HG03571 (cell line): ENCODE data around the gene NPTXR.
"Not testable (repeated sequence)": the region's sequence is repeated elsewhere in the genome, so short reads cannot be mapped to it uniquely, and the experiment has no call there.

Experiments used
- ATAC-seq: cut with Tn5 transposase; IDR thresholded peaks from one replicate; pipeline ENCODE4 v1.9.1; 2021; ENCODE audit not compliant: unreplicated experiment

NPTXR gene

DNA sequence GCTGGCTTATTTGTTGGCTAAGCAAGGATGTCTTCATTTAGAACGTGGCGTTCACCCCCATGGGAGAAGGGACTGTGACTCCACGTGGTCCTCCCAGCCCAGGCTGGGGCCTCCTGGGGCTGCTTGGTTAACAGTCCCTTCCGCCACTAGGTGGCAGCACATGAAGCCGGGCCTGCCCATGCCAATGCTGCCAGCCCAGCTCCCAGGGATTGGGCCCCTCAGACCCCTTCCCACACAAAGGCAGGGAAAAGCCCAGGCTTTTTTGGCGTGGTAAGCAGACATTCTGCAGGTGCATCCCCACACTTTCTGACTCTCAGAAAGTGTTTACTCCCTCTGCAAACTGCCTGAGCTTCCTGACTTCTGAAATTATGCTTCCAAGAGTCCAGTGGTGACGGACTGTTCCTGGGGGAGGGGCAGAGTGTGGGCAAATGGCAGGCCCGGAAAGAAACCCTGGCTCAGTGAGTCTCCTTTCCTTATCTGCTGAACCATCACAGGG is 25.1 kb upstream of the NPTXR start:
- no peak for ATAC-seq

GRCh38 chr22:38868286-38868721 is 24.5 kb upstream of the NPTXR start:
- ATAC-seq = no peak

DNA sequence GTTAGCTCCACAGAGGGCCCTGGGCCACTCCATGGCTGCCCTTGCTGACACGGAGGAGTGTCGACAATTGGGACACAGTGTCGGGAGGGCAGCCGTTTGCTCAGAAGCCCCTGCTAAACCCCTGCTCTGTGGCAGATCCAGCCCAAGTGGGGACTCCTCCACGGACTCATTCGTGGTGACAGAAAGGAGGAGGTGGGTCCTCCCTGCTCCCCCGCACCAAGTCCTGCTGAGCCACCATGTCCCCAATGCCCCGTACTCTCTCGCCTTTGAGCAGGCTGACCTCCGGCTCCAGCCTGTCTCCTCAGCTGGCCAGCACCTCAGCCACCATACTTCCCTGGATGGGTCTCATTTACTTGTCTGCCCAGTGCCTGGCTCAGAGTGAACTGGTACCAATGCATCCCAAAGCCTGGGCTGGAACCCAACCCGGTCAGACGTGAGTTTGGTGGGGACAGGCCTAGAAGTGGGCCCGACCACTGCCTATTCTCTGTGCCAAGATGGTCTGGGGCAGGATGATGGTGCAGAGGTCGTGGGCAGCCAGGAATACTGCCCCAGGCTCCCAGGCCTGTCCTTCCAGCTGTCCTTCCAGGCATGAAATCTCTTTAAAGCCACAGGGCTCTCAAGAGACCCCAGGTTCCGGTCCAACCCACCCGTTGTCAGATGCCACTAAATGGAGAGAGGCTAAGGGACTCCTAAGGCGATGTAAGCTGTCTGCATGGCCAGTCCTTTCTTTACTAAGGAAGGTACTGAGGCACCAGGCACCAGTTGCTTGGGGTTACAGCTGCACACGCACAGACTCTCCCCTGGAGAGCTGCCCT is 23.9 kb upstream of the NPTXR start:
- ATAC-seq = no peak

GRCh38 chr22:38867124-38867455 is 23.3 kb upstream of the NPTXR start:
- ATAC-seq = no peak

DNA sequence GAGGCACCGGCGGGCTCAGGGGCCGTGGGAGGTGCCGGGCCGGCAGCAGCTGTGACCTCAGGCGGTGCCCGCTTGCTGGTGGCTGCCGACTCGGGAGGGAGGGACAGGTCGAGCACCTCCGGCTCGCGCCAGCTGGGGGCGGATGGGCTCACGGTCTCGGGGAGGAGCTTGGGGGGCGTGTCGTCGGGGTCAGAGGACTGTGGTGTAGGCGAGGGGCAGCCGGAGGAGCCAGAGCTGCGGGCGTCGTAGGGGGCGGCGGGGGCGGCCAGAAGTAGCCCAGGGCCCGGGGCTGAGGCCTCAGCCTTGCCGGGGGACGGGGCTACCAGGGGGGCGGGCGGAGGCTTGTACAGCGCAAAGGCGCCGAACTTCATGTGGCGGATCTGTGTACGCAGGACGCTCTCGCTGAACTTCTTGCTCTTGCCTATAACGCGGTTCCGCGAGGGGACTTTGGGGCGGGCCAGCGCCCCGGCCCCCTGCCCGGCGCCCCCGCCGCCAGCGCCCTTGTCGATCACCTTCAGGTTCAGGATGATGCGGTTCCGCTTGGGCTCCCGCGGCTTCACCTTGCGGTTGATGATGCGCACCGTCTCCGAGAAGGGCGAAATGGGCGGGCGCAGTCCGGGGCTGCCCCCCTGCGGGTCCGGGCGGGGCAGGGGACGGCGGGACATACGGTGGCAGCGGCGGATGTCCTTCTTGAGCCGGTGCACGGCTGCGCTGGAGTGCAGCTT is 22.7 kb upstream of the NPTXR start:
- ATAC-seq = no peak

DNA sequence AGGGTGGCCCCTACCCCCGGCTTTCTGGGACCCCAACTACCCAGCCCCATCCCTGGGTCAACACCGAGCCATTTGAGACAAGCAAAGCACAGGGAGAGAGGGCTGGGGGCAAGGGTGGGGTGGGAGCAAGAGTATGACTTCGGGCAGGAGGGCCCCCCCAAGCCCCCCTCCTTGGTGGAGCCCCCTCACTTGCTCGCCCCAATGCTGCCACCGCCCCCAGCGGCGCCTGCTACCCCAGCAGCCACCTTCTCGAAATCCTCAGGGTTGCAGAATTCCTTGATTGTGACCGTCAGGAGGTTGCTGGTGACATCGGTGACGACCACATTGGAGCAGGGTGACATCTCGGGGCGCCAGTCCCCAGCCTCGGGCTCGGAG is 22.2 kb upstream of the NPTXR start:
- ATAC-seq = no peak

GRCh38 chr22:38865201-38866023 is 21.6 kb upstream of the NPTXR start:
- no peak for ATAC-seq

GRCh38 chr22:38864361-38865191 is 20.7 kb upstream of the NPTXR start:
- no peak for ATAC-seq

DNA sequence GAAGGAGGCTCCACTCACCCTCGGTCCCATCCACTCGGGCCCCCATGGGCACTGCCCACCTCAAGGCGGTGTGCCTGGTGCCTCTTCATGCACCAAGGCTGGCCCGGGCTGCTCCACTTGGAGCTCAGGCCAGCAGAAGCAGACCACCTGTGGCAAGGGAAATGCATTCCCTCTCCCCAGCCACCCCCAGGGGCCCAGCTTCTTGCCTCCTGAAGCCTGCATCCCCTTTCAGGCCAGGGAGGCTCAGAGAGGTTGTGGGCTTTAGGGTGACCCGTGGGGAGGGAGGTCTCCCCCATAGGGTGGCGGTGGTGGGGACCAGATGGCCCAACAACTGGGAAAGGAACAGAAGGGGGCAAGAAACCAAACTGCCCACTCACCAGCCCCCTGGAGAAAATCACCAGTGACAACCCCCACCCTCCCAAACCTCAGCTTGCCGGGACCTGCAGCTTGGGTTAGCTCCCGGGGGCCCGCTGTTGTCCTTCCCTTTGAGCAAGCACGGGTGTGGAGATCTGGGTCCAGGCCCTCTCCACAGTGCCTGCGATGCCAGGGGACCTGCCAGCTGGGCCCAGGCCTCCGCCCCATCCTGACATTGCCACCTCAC is 19.8 kb upstream of the NPTXR start:
- ATAC-seq = no peak

DNA sequence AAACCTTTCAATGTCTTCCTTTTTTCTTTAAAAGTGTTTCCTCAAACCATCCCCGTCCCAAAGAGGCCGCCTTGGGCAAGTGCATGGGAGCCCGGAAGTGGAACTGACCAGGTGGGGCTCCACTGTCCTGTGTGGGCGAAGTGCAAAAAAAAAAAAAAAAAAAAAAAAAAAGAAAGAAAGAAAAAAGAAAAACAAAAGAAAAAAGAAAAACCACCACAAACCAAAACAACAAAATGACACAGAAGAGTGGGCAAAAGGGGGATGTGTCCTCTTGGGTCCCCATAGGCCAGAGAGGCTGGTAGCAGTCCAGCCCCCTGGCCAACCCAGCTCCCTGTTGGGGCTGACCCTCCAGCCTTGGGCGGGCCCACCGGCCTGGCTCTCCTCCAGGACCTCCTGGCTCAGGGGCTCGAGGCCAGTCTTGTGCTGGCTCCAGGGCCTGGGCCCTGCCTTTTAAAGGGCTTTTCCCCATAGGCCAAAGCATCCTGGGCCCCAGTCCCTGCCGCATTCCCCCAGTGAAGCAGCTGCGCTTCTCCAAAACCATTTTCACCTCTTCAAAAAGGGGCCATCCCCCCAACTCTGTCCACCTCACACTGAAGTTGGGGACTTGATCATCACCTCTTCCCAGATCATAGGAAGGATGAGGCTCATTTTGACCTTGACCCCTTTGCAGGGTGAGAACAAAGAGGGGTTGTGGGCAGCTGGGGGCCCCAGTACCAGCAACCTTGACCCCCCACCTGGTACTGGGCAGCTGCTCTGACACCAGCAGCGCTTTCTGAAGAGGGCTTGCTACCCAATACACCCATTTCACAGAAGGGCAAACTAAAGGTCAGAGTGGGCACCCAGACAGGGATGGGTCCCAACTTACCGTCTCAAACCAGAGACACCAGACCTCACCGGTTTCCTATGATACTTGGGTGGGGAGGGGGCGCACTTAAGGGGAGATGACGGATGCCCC is 18.8 kb upstream of the NPTXR start:
- ATAC-seq = no peak

DNA sequence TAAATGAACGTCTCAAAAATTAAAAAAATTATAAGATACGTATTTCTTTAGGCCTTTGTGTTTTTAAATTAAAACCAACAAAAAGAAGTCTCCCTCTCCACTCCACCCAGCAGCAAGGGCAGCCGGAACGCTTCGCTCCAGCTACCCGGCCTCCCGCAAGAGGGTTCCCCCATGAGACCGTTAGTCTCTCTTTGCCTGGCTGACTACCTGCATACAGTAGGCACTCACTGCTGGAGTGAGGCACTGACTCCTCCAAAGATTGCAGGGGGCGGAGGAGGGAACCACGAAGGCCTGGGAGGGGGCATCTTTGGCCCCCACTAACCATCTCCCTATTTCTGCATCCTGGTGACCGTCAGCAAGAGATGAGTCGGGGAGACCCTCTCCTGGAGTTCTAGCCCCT is 18.1 kb upstream of the NPTXR start:
- no peak for ATAC-seq

DNA sequence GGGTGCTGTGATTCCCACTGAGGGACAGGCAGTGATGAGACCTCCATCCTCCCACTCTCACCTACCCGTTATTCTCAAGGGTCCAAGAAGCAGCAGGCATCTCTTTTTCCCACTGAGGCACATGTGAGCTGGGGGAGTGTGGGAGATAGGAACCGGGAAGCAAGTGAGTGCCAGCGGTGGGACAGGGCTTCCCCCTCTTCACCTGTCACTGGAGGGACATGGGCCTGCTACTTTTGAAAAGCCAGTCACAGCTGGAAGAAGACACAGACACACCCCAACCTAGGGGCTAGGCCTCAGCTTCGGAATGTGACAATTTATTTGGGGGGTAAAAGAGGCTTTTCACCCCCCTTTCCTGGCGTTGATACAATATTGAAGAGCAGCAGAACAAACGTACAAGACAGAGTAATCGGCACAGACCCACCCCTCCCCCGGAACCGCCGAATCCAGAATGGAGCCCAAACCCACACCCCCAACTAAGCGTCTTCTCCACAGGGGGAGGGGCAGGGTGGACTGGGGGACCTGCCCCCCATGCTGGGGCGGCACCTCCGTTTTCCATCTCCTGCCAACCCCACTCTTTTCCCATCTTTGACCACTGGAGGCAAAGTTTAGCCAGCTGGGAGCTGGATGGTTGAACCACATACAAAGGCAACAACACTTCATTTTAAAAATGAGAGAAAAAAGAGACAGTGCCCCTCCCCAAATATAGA is 17.5 kb upstream of the NPTXR start:
- ATAC-seq = no peak

DNA sequence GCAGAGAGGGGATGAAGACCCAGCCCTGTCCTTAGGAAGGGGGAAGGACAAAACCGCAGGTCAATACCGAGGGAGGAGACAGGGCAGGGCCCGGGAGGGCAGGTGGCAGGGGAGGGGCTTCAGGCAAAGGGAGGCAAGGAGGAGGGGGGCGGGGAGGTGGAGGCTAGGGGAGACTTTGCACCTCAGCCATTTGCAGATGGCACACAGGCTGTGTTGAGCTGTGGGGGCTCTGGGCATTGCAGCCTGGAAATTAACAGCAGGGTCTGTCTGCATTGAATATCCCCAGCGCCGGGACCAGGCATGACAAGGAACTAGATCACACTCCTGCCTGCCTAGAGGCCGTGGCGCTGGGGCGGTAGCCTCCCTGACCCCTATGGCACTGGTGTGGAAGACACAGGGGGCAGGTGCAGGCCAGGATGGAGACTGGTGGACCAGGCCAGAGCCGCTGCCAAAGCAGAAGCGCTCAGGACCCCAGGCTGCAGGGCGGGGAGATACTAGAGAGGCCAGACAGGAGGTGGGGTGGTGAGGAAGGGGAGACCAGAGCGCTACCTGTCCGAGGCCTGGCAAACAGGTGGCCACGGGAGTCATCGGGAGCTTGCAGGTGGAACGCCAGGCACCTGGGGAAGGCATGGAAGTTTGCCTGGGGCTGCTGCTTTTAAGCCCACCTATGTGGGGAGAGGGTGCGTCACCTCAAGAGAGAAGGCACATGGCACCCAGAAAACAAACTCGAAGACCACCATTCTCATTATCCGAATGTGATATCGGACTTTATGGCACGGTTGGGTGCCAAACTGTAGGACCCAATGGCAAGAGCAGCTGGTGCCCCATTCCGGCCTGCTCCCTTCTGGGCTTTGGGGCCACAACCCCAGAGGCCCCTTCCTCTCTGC is 16.7 kb upstream of the NPTXR start:
- ATAC-seq = no peak

DNA sequence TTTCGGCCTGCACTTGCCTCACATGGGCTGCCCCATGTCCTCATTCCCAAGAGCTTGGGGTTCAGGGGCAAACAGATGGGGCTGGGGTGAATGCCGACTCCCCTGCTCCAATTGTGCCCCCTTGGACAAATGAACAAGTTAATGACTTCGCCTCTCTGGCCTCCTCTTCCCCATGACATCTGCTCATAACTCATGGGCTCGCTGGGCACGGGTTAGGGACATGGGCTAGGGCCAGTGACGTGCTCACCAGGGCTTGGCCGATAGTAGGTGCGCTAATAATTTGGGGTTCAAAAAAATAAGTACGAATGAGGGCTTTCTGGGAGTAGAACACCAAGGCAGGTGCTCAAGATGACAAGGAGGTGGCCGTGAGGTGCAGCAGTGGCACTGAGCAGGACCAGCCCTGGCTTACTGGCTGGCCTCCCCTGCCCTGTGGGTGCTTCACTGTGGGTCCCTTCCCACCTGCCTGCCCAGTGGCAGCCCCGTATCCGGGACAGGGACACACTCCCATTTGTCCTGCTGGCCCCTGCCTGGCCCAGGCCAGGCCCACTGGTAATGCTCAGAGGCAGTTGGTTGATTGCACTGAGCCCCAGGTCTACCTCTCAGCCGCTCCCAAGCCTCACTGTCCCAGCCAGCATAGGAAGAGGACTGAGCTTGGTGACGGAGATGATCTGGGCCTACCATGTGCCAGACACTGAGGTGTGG is 15.9 kb upstream of the NPTXR start:
- no peak for ATAC-seq

GRCh38 chr22:38858492-38858891 is 14.7 kb upstream of the NPTXR start:
- no peak for ATAC-seq

DNA sequence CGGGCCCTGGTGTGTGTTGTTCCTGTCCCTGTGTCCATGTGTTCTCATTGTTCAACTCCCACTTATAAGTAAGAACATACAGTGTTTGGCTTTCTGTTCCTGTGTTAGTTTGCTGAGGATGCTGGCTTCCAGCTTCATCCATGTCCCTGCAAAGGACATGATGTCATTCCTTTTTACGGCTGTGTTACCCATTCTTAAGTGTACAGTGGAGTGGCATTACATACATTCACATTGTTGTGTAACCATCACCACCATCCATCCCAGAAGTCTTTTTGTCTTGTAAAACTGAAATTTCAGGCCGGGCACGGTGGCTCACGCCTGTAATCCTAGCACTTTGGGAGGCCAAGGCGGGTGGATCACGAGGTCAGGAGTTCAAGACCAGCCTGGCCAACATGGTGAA is 10.6 kb upstream of the NPTXR start:
- not testable (repeated sequence) for ATAC-seq

GRCh38 chr22:38853883-38854282 is 10.1 kb upstream of the NPTXR start:
- not testable (repeated sequence) for ATAC-seq
